Activated CD8-positive, alpha-beta memory T cell treated with anti-CD3 and anti-CD28 coated beads for 4 hours (primary cell): ENCODE results near the gene CADPS.

Experiments
- DNase-seq, 2 donors: peaks; one replicate each; pipeline ENCODE4 v3.0.0-alpha.2; 2020; ENCODE audit warnings: low read depth in 2 of 2

Gene CADPS

GRCh38 chr3:62355703-62356102, 519.5 kb downstream of the CADPS start:
- no peak for DNase-seq
